ENCODE data around the gene FAM3A. TPM values are rescaled to one million over a fixed set of nuclear protein-coding genes. Genes with fewer than 3 reads are reported as not detected.

The FAM3A gene
- polyA plus RNA-seq, 3 donors: 48.9 to 61.5 (median 49.3) TPM

Other genes with a start within 250 kb of the FAM3A start
- gene TEX28, start 221.1 kb downstream of the FAM3A start, polyA plus RNA-seq: not detected
- under 1 TPM; 0.05 to 0.40 (median 0.11) TPM for gene TKTL1, start 220.4 kb downstream of the FAM3A start, polyA plus RNA-seq
- gene FLNA, start 141.6 kb downstream of the FAM3A start, polyA plus RNA-seq: 100 to 1,000 TPM; 118 to 552 (median 446) TPM
- 100 to 1,000 TPM in 1 of 3 donors, 10 to 100 TPM in 2; 66.4 to 115 (median 90.5) TPM for gene EMD, start 136.9 kb downstream of the FAM3A start, polyA plus RNA-seq
- gene RPL10, start 117.9 kb downstream of the FAM3A start, polyA plus RNA-seq: 1,000 to 10,000 TPM; 6,483 to 8,176 (median 7,781) TPM
- 10 to 100 TPM in 2 of 3 donors, 1 to 10 TPM in 1; 7.5 to 26.6 (median 18.6) TPM for gene DNASE1L1, start 107.0 kb downstream of the FAM3A start, polyA plus RNA-seq
- gene TAFAZZIN, start 104.7 kb downstream of the FAM3A start, polyA plus RNA-seq: 10 to 100 TPM; 22.4 to 45.8 (median 35.2) TPM
- gene ATP6AP1, start 87.6 kb downstream of the FAM3A start, polyA plus RNA-seq: 10 to 100 TPM; 30.9 to 68.7 (median 45.9) TPM
- gene GDI1, start 79.1 kb downstream of the FAM3A start, polyA plus RNA-seq: 10 to 100 TPM; 50.7 to 95.3 (median 94.8) TPM
- 100 to 1,000 TPM in 2 of 3 donors, 10 to 100 TPM in 1; 52.0 to 111 (median 106) TPM for gene FAM50A, start 72.1 kb downstream of the FAM3A start, polyA plus RNA-seq
- gene PLXNA3, start 58.0 kb downstream of the FAM3A start, polyA plus RNA-seq: 10 to 100 TPM in 1 of 3 donors, 1 to 10 TPM in 2; 6.3 to 11.6 (median 9.7) TPM
- 10 to 100 TPM; 20.6 to 30.0 (median 23.1) TPM for gene LAGE3, start 37.0 kb downstream of the FAM3A start, polyA plus RNA-seq
- gene UBL4A, start 29.6 kb downstream of the FAM3A start, polyA plus RNA-seq: 10 to 100 TPM; 20.6 to 35.4 (median 24.3) TPM
- gene SLC10A3, start 25.6 kb downstream of the FAM3A start, polyA plus RNA-seq: 10 to 100 TPM; 19.4 to 26.7 (median 25.0) TPM
- gene G6PD, start 30.6 kb upstream of the FAM3A start, polyA plus RNA-seq: 10 to 100 TPM; 17.6 to 88.4 (median 33.6) TPM
- gene IKBKG, start 31.4 kb upstream of the FAM3A start, polyA plus RNA-seq: 10 to 100 TPM; 10.6 to 29.0 (median 20.2) TPM
- gene CTAG1A, start 68.9 kb upstream of the FAM3A start, polyA plus RNA-seq: under 1 TPM in 1 of 3 donors, not detected in 2; 0.51 TPM
- under 1 TPM in 1 of 3 donors, not detected in 2; 0.59 TPM for gene CTAG1B, start 103.0 kb upstream of the FAM3A start, polyA plus RNA-seq
- 1 to 10 TPM in 1 of 3 donors, not detected in 2; 8.5 TPM for gene CTAG2, start 137.3 kb upstream of the FAM3A start, polyA plus RNA-seq
- gene GAB3, start 234.8 kb upstream of the FAM3A start, polyA plus RNA-seq: 1 to 10 TPM in 2 of 3 donors, under 1 TPM in 1; 0.85 to 2.9 (median 2.7) TPM
- gene DKC1, start 246.6 kb upstream of the FAM3A start, polyA plus RNA-seq: 10 to 100 TPM; 21.1 to 41.8 (median 26.5) TPM